Activated CD8-positive, alpha-beta T cell treated with anti-CD3 and anti-CD28 coated beads for 36 hours (primary cell): ENCODE data around the gene ALKAL2. TPM values are rescaled to one million over a fixed set of nuclear protein-coding genes. Genes with fewer than 3 reads are reported as not detected.

Source experiments
- ATAC-seq: fragments of 200-7000 bp; cut with Tn5 transposase; one replicate; pipeline ENCODE4 v1.10.0; 2021; ENCODE audit warnings: mild to moderate bottlenecking, moderate library complexity
- CTCF ChIA-PET: fragments of 350-600 bp; sonication (Branson Sonifier 250); formaldehyde crosslinking; loops from one replicate; lab custom pipeline; 2021; ENCODE audit warnings: antibody characterized with exemption; lab: Charles Lee
- POLR2A ChIA-PET: fragments of 350-600 bp; sonication (Branson Sonifier 250); formaldehyde crosslinking; loops from one replicate; lab custom pipeline; 2021; ENCODE audit warnings: antibody characterized with exemption; lab: Charles Lee
- DNase-seq: peaks from one replicate; pipeline ENCODE4 v3.0.0-alpha.2; 2020
- H3K27ac Mint-ChIP-seq: one replicate; pipeline ENCODE4 v1.8.0; 2021; ENCODE audit warnings: mild to moderate bottlenecking, mixed read lengths
- H3K27me3 Mint-ChIP-seq: one replicate; pipeline ENCODE4 v1.8.0; 2021; ENCODE audit warnings: mixed read lengths
- H3K36me3 Mint-ChIP-seq: one replicate; pipeline ENCODE4 v1.8.0; 2021; ENCODE audit warnings: low read depth, mixed read lengths
- H3K4me1 Mint-ChIP-seq: one replicate; pipeline ENCODE4 v1.8.0; 2021; ENCODE audit warnings: low read depth, mixed read lengths
- H3K4me3 Mint-ChIP-seq: one replicate; pipeline ENCODE4 v1.8.0; 2021; ENCODE audit warnings: mild to moderate bottlenecking, moderate library complexity, mixed read lengths
- H3K9me3 Mint-ChIP-seq: one replicate; pipeline ENCODE4 v1.8.0; 2021; ENCODE audit warnings: mixed read lengths
- intact Hi-C: fragments of 100-400 bp; cut with micrococcal nuclease; formaldehyde crosslinking; loops from one replicate; pipeline ENCODE4 v1.10.0; 2022
- total RNA-seq, 2 experiments: library from RNA; stranded (reverse); gene quantifications; one replicate each; pipeline ENCODE4 v1.2.3, GENCODE V29; 2021
- TF ChIP-seq, protein P1 (sequence below): fragments of 200-600 bp; IDR thresholded peaks from one replicate; pipeline ENCODE4 v1.8.0; 2022; ENCODE audit warnings: antibody characterized with exemption, mild to moderate bottlenecking

ALKAL2 gene
- total RNA-seq, 2 experiments from 2014 or later = not detected

DNA sequence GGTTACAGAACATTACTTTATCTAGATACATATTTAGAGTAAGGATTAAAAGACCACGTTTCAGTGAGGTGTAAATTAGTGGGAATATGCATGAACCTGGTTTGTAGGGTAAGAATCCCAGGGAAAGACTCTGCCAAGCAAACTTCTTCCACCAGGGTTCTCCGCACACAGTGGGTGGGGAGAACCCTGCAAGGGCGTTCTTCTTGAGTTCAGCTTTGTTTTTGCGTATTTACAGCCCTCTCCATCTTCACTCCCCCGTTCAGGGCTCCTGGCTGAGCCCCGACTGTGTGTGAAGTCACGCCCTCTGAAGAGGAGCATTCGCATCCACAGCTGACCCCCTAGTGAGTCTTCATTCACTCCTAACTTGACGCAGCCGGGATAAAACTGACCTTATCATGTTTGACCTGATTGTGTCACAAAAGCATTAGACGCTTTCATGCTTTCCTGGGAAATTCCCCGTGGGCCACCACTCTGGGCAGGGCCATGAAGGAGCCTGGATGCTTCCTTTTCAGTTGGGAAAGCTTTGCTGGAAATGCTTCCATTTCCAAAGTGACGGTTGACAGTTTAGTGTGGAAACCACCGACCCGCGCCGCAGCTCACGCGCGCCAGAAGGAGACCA is 1.0 kb downstream of the ALKAL2 start:
- Mint-ChIP-seq H3K36me3 (peaks cover 5% of the 10 kb centered on the region), H3K4me1 (peaks cover 12% of the 10 kb centered on the region), H3K4me3 (peak overlapping the region; percentile 47), H3K27me3 (peaks cover 25% of the 10 kb centered on the region), H3K27ac (no peak overlapping the region), H3K9me3 (no peaks in the 10 kb centered on the region)
- CTCF ChIA-PET = interaction anchor here (1.0 to 2.0 kb wide), 4 partner anchors 10 to 40 kb away, joined by 3 to 5 read pairs (median 3); no protein-coding TSS in a partner anchor
- TF ChIP-seq, protein P1, sequence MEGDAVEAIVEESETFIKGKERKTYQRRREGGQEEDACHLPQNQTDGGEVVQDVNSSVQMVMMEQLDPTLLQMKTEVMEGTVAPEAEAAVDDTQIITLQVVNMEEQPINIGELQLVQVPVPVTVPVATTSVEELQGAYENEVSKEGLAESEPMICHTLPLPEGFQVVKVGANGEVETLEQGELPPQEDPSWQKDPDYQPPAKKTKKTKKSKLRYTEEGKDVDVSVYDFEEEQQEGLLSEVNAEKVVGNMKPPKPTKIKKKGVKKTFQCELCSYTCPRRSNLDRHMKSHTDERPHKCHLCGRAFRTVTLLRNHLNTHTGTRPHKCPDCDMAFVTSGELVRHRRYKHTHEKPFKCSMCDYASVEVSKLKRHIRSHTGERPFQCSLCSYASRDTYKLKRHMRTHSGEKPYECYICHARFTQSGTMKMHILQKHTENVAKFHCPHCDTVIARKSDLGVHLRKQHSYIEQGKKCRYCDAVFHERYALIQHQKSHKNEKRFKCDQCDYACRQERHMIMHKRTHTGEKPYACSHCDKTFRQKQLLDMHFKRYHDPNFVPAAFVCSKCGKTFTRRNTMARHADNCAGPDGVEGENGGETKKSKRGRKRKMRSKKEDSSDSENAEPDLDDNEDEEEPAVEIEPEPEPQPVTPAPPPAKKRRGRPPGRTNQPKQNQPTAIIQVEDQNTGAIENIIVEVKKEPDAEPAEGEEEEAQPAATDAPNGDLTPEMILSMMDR = no peak
- intact Hi-C loops = no loop called here
- no peak for DNase-seq
- ATAC-seq = no peak
- POLR2A ChIA-PET = interaction anchor here (0.9 to 1.8 kb wide), 3 partner anchors 8 to 21 kb away, joined by 3 to 7 read pairs (median 4); no protein-coding TSS in a partner anchor

DNA sequence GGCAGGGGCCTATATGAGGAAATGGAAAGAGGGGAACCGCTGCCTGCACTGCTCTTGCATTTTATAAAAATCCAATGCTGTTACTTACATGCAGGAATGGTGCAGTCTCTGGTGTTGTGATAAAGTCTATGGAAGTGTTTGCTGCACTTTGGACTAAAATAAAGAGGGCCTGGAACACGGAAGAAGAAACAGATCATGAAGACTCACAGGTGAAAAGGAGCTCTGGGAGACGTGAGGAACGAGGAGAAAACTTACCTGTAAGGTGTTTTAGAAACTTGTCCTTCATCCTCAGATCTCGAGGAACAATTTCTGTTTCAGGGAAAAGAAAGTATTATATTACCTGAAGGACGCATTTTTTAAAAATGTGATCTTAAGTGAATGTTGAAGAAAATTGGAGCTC is 1.9 kb downstream of the ALKAL2 start:
- Mint-ChIP-seq H3K4me1 (peaks cover 12% of the 10 kb centered on the region), H3K9me3 (no peaks in the 10 kb centered on the region), H3K27ac (no peak overlapping the region), H3K36me3 (peaks cover 5% of the 10 kb centered on the region), H3K27me3 (peaks cover 23% of the 10 kb centered on the region), H3K4me3 (no peak overlapping the region)
- ATAC-seq (no peak), DNase-seq (no peak)
- POLR2A ChIA-PET = interaction anchor here (0.5 to 1.8 kb wide), 3 partner anchors 10 to 71 kb away, joined by 3 to 7 read pairs (median 4); no protein-coding TSS in a partner anchor
- CTCF ChIA-PET = interaction anchor here (0.9 to 2.0 kb wide), 3 partner anchors 9 to 39 kb away, joined by 3 to 5 read pairs (median 3); no protein-coding TSS in a partner anchor
- intact Hi-C loops = no loop called here
- TF ChIP-seq, protein P1 = no peak

DNA sequence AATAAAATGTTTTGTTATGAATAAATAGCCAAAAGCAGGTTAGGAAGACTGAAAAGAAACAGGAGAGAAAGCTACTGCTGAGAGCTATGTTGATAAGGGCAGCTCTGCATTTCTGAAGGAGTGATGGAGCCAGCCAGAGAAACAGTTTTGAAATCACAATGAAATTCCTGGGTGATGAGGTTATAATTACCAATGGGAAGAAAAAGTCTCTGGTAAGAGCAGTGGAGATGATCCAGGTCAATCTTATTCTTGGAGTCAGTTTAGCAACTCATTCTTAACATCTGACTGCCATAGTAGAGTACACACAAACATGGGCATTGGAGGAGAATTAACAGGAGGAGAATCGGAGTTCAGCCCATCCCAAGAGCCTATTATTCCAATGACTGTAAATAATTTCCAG is 2.4 kb downstream of the ALKAL2 start:
- ChIA-PET CTCF (interaction anchor here (0.9 to 2.0 kb wide), 3 partner anchors 9 to 39 kb away, joined by 3 to 5 read pairs (median 3); no protein-coding TSS in a partner anchor), POLR2A (interaction anchor here (1.8 kb wide), 1 partner anchor 9 kb away, joined by 7 read pairs; no protein-coding TSS in a partner anchor)
- DNase-seq (no peak), ATAC-seq (no peak)
- TF ChIP-seq, protein P1 = no peak
- intact Hi-C loops = no loop called here
- Mint-ChIP-seq H3K4me3 (no peak overlapping the region), H3K9me3 (no peaks in the 10 kb centered on the region), H3K27me3 (peaks cover 20% of the 10 kb centered on the region), H3K36me3 (peaks cover 9% of the 10 kb centered on the region), H3K4me1 (peaks cover 12% of the 10 kb centered on the region), H3K27ac (no peak overlapping the region)

DNA sequence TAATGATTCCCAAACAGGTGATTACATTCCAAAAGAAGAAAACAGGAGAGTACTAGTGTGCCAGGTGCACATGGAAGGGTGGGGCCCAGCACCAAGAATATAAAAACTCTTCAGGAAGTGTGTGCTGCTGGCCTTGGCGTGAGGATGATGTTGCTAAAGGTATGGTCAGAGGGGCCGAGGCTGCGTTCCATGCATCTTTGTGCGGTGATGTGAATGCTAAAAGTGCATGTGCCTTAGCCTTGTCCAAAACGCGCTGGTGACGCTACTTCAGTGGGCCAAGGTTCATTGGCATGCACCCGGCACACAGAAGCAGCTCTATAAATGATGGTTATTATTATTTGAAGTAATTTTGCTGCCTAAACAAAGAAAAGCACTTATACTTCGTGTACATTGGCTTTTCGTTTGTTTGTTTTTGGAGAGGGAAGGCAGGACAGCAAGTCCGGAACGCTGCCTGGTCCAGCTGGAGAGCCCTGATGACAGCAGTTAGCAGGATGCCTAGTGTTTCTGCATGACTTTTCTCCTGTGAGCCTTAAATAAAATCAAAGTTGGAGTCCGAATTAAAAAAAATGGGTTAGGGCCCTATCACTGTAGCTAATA is 2.9 kb downstream of the ALKAL2 start:
- intact Hi-C loops = no loop called here
- TF ChIP-seq, protein P1 = no peak
- ChIA-PET CTCF (interaction anchor here (2.0 kb wide), 1 partner anchor 38 kb away, joined by 5 read pairs; no protein-coding TSS in a partner anchor), POLR2A (no interaction called here)
- ATAC-seq (no peak), DNase-seq (no peak)
- Mint-ChIP-seq H3K4me1 (peaks cover 11% of the 10 kb centered on the region), H3K27ac (no peak overlapping the region), H3K4me3 (no peak overlapping the region), H3K36me3 (peaks cover 11% of the 10 kb centered on the region), H3K27me3 (peaks cover 17% of the 10 kb centered on the region), H3K9me3 (no peaks in the 10 kb centered on the region)
